ENCODE results near the gene ATP6V0B. TPM values are rescaled to one million over a fixed set of nuclear protein-coding genes. Genes with fewer than 3 reads are reported as not detected.

The ATP6V0B gene
- total RNA-seq, 2 experiments from 2014 or later = 42.9 to 47.0 TPM

DNA sequence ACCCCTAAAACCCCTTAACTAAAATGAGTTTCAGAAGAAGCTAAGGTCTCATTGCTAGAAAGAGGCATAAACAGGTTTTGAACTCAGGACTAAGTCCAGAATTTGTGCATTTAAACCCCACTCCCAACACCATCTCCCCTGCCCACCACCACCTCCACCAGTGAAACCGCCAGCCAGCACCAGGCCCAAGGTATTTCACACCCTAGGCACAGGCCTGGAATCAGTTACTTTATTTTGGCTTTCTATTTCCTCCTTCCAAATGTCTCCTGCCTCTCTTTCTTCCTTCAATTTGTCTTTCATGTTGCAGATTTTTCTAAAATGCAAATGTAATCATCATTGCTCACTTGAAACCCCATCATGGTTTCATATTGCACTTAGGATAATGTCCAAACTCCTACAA lies 29.9 kb upstream of the ATP6V0B start:
- ChIA-PET CTCF (interaction anchor here (1.5 kb wide), 1 partner anchor 10 kb away, joined by 5 read pairs; no protein-coding TSS in a partner anchor), POLR2A (no interaction called here)
- intact Hi-C loops (cut with DNase I, micrococcal nuclease) = loop anchor here (5.0 to 10.0 kb wide), 6 partner anchors 183 to 1130 kb away; partner anchors contain the start of genes DMAP1 (in 1 of the 2), ELOVL1 (in 1 of the 2), ERMAP (in 1 of the 2) and HYI (in 1 of the 2)
- DNase-seq (no peak), ATAC-seq (ENCODE audit: poor library complexity) (no peak)
- no peak overlapping the region for H3K27ac ChIP-seq (ENCODE audit: low read depth in 1 of 2, low read length in 2 of 2)
- Mint-ChIP-seq H3K36me3 (ENCODE audit: low read depth) (peaks cover 7% of the 10 kb centered on the region), H3K4me1 (ENCODE audit: low read depth) (peaks cover 49% of the 10 kb centered on the region), H3K9me3 (no peaks in the 10 kb centered on the region), H3K4me3 (peak overlapping the region; percentile 65), H3K27me3 (no peaks in the 10 kb centered on the region), H3K27ac (no peak overlapping the region)
- peaks cover 36% of the 10 kb centered on the region for H3K4me1 ChIP-seq (ENCODE audit: insufficient read depth, low read length)
- TF ChIP-seq, protein P1, sequence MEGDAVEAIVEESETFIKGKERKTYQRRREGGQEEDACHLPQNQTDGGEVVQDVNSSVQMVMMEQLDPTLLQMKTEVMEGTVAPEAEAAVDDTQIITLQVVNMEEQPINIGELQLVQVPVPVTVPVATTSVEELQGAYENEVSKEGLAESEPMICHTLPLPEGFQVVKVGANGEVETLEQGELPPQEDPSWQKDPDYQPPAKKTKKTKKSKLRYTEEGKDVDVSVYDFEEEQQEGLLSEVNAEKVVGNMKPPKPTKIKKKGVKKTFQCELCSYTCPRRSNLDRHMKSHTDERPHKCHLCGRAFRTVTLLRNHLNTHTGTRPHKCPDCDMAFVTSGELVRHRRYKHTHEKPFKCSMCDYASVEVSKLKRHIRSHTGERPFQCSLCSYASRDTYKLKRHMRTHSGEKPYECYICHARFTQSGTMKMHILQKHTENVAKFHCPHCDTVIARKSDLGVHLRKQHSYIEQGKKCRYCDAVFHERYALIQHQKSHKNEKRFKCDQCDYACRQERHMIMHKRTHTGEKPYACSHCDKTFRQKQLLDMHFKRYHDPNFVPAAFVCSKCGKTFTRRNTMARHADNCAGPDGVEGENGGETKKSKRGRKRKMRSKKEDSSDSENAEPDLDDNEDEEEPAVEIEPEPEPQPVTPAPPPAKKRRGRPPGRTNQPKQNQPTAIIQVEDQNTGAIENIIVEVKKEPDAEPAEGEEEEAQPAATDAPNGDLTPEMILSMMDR (IDR thresholded peaks at IDR 0.05) = no peak
- H3K27me3 ChIP-seq (ENCODE audit: control insufficient read depth in 1 of 2, insufficient read depth in 2 of 2, low read length in 2 of 2) = no peaks in the 10 kb centered on the region
- no peaks in the 10 kb centered on the region for H3K9me3 ChIP-seq (ENCODE audit: control insufficient read depth in 1 of 2, insufficient read depth in 1 of 2, low read length in 2 of 2)
- peaks cover 1% of the 10 kb centered on the region for H3K36me3 ChIP-seq (ENCODE audit: insufficient read depth, low read length)
- H3K4me3 ChIP-seq (ENCODE audit: low read length) = no peak overlapping the region

DNA sequence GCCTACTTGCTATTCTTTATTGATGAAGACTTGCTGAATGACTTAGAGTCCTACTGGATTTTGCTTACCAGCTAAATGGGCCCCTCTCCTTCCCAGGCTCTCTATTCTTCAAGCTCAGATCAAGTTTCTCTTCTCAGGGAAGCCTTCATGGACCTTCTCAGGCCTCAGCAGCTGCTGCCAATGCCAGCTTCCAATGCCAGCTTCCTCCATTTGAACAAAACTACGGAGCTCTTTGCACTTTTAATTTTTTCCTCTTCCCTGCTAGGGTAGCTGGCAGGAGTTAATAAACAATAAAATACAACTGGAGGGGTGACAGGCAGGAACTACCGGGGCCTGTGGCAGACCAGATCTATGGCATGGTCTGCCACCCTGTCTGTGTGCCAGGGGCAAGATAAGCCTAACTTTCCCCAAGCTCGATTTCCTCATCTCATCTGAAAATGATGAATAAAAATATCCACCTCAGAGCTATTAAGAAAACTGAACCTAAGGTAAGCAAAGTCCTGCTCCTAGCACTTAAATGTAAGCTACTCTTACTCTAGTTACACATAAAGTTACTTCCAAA lies 29.0 kb upstream of the ATP6V0B start:
- Mint-ChIP-seq H3K27me3 (no peaks in the 10 kb centered on the region), H3K36me3 (ENCODE audit: low read depth) (peaks cover 15% of the 10 kb centered on the region), H3K4me1 (ENCODE audit: low read depth) (peaks cover 56% of the 10 kb centered on the region), H3K27ac (peak overlapping the region; percentile 91), H3K4me3 (peak overlapping the region; percentile 91), H3K9me3 (no peaks in the 10 kb centered on the region)
- TF ChIP-seq, protein P1 (IDR thresholded peaks at IDR 0.05) = no peak
- CTCF ChIA-PET = interaction anchor here (0.5 to 2.2 kb wide), 3 partner anchors 11 to 717 kb away, joined by 3 to 24 read pairs (median 5); partner anchors contain the start of gene ARTN
- H3K4me1 ChIP-seq (ENCODE audit: insufficient read depth, low read length) = peaks cover 36% of the 10 kb centered on the region
- no peaks in the 10 kb centered on the region for H3K9me3 ChIP-seq (ENCODE audit: control insufficient read depth in 1 of 2, insufficient read depth in 1 of 2, low read length in 2 of 2)
- no peak for ATAC-seq (ENCODE audit: poor library complexity)
- peak overlapping the region; percentile 93 to 94 for H3K27ac ChIP-seq (ENCODE audit: low read depth in 1 of 2, low read length in 2 of 2)
- intact Hi-C loops (cut with DNase I, micrococcal nuclease) = loop anchor here (1.0 to 10.0 kb wide), 12 partner anchors 24 to 1131 kb away; partner anchors contain the start of genes ATP6V0B (in 2 of the 2), ST3GAL3 (in 2 of the 2), CCDC24 (in 1 of the 2) and DMAP1 (in 1 of the 2)
- POLR2A ChIA-PET = interaction anchor here (0.9 to 1.7 kb wide), 6 partner anchors 24 to 295 kb away, joined by 3 to 7 read pairs (median 5); partner anchors contain the start of genes ATP6V0B, DPH2, KDM4A and ST3GAL3
- peak overlapping the region; percentile 94 for H3K4me3 ChIP-seq (ENCODE audit: low read length)
- H3K27me3 ChIP-seq (ENCODE audit: control insufficient read depth in 1 of 2, insufficient read depth in 2 of 2, low read length in 2 of 2) = no peaks in the 10 kb centered on the region
- no peak for DNase-seq
- H3K36me3 ChIP-seq (ENCODE audit: insufficient read depth, low read length) = peaks cover 9% of the 10 kb centered on the region

DNA sequence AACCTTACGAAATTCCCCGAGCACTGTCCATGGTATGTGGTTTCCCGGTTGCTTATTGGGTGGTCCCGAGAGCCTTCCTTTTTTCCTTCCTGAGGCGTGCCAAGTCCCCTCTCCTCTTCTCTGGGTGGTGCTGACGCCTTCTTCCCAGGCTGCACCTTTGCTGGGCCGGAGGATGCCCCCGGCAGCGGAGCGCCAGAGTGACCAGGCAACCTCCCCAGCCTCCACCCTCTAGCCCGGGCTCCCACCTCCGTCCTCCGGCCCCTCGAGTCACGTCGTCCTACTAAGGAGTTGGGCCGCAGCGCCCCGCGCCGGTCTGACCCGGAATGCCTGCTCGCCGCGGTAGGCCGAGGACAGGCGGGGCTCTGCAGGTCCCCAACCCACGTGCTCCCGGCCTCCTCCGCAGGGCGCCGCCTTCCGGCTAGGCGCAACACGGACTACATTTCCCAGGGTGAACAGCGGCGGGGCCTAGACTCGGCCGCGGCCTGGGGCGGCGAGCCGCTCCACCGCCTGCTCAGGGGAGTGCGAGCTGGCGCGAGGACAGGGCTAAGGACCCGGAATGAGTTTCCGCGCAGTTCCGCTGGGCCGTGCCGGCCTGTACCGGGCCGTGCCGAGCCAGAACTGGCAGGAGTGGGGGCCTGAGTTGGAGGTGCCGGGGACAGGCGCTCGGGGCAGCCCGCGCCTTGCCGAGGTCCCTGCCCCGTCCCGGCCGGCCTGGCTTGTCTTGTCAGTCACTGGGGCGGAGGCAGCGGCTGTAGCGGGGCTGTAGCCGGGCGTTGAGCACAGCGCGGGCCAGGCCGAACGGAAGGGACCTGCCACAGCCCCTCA lies 28.3 kb upstream of the ATP6V0B start, which contains the start of gene IPO13:
TSS of gene IPO13 (plus strand) at position 715 of the 825 bp plus-strand sequence. CDS start 651 bp downstream, outside the sequence.
- Mint-ChIP-seq H3K27ac (peak within 1 kb of the TSS; percentile 91), H3K4me3 (peak within 1 kb of the TSS; percentile 91), H3K27me3 (no peaks in the 10 kb centered on the region), H3K4me1 (ENCODE audit: low read depth) (peaks cover 63% of the 10 kb centered on the region), H3K9me3 (no peaks in the 10 kb centered on the region), H3K36me3 (ENCODE audit: low read depth) (peaks cover 15% of the 10 kb centered on the region)
- Histone ChIP-seq H3K4me1 (ENCODE audit: insufficient read depth, low read length) (peaks cover 36% of the 10 kb centered on the region), H3K4me3 (ENCODE audit: low read length) (peak within 1 kb of the TSS; percentile 94), H3K9me3 (ENCODE audit: control insufficient read depth in 1 of 2, insufficient read depth in 1 of 2, low read length in 2 of 2) (no peaks in the 10 kb centered on the region), H3K27ac (ENCODE audit: low read depth in 1 of 2, low read length in 2 of 2) (peak within 1 kb of the TSS; percentile 93 to 94), H3K36me3 (ENCODE audit: insufficient read depth, low read length) (peaks cover 9% of the 10 kb centered on the region), H3K27me3 (ENCODE audit: control insufficient read depth in 1 of 2, insufficient read depth in 2 of 2, low read length in 2 of 2) (no peaks in the 10 kb centered on the region)
- TF ChIP-seq, protein P1 (IDR thresholded peaks at IDR 0.05) = peak; percentile 65
- ATAC-seq (ENCODE audit: poor library complexity) = peak; percentile 96
- ChIA-PET POLR2A (interaction anchor here (0.9 to 1.7 kb wide), 7 partner anchors 23 to 296 kb away, joined by 3 to 7 read pairs (median 6); partner anchors contain the start of genes ATP6V0B, DPH2, KDM4A and ST3GAL3), CTCF (interaction anchor here (0.9 to 2.2 kb wide), 4 partner anchors 12 to 29 kb away, joined by 4 to 24 read pairs (median 6); partner anchors contain the start of genes ARTN, ATP6V0B and DPH2)
- DNase-seq = peak; percentile 91 to 97 (median 94)
- intact Hi-C loops (cut with DNase I, micrococcal nuclease) = loop anchor here (1.0 to 10.0 kb wide), 12 partner anchors 23 to 1132 kb away; partner anchors contain the start of genes ATP6V0B (in 2 of the 2), ST3GAL3 (in 2 of the 2), CCDC24 (in 1 of the 2) and DMAP1 (in 1 of the 2)
